Measurements from ENCODE around the gene FBXW7. TPM values are rescaled to one million over a fixed set of nuclear protein-coding genes. Genes with fewer than 3 reads are reported as not detected.
A peak's percentile ranks its signal among the peaks of the same experiment; 100 is the strongest.

FBXW7 gene
- polyA plus RNA-seq, 1 of the 3 experiments (the other 2 are of a cell fraction), result 7.7 TPM

DNA sequence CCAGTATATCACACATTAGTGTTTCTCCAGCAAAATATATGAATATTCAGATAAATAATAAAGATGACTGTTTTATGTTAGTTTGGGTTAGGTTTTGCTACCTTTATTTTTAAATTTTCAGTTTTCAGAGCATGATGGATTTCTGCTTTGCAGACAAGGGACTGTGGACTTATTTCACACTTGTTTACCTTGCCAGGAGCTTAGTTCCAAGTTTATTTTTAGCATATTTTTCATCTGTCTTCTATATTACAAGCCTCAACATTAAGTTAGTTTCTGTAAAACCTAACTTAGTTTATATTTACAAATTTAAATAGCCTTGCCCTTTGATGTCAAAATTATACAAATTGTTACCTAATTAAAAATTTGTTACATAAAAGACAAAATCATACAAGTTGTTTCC lies 163.4 kb downstream of the FBXW7 start:
- no peaks in the 10 kb centered on the region for H3K27me3 ChIP-seq (ENCODE audit: insufficient read depth)
- no peak overlapping the region for H3K27ac ChIP-seq (ENCODE audit: low read depth in 2 of 2, low read length in 1 of 2)
- peaks cover 0 to 3% of the 10 kb centered on the region in 2 experiments for H3K36me3 ChIP-seq (replicated peaks in 1 of 2; ENCODE audit: control insufficient read depth in 1 of 2, insufficient read depth in 2 of 2, low read length in 1 of 2)
- H4K20me1 ChIP-seq (ENCODE audit: insufficient read depth), result no peaks in the 10 kb centered on the region
- ChIA-PET POLR2A (no interaction called here), CTCF (interaction anchor here (1.3 to 1.7 kb wide), 2 partner anchors 46 to 1255 kb away, joined by 3 to 4 read pairs; no protein-coding TSS in a partner anchor)
- H3F3A ChIP-seq (replicated peaks; ENCODE audit: insufficient read depth), result no peaks in the 10 kb centered on the region
- DNase-seq, result no peak
- H3K4me2 ChIP-seq, result no peak overlapping the region
- H2AFZ ChIP-seq (ENCODE audit: low read depth), result no peak overlapping the region
- no peaks in the 10 kb centered on the region for H3K9me2 ChIP-seq
- H3K4me3 ChIP-seq (ENCODE audit: low read depth in 2 of 2, low read length in 1 of 2), result no peak overlapping the region
- TF ChIP-seq FOXM1 (IDR thresholded peaks at IDR 0.05; ENCODE audit: low read depth), result no peak
- no peak for TF ChIP-seq SMC3 (IDR thresholded peaks at IDR 0.05; ENCODE audit: low read depth, low read length)
- no peak for TF ChIP-seq POLR2AphosphoS5 (IDR thresholded peaks at IDR 0.05; ENCODE audit: low read depth, low read length)
- no peak for TF ChIP-seq TAF1 (IDR thresholded peaks at IDR 0.05; ENCODE audit: borderline replicate concordance, low read depth, low read length)
- no peak for TF ChIP-seq RCOR1 (IDR thresholded peaks at IDR 0.05; ENCODE audit: low read length)
- no peak for TF ChIP-seq CHD2 (IDR thresholded peaks at IDR 0.05; ENCODE audit: low read length, partially characterized antibody)
- no peak for TF ChIP-seq TEAD4 (IDR thresholded peaks at IDR 0.05; ENCODE audit: borderline replicate concordance, insufficient read depth)
- TF ChIP-seq RXRA (IDR thresholded peaks at IDR 0.05; ENCODE audit: borderline replicate concordance, low read depth), result no peak
- TF ChIP-seq ELF1 (IDR thresholded peaks at IDR 0.05), result no peak
- TF ChIP-seq, protein P1, sequence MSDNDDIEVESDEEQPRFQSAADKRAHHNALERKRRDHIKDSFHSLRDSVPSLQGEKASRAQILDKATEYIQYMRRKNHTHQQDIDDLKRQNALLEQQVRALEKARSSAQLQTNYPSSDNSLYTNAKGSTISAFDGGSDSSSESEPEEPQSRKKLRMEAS (IDR thresholded peaks at IDR 0.05; ENCODE audit: low read depth), result no peak
- TF ChIP-seq EZH2phosphoT487 (IDR thresholded peaks at IDR 0.05; ENCODE audit: borderline replicate concordance, low read depth), result no peak
- TF ChIP-seq EP300 (IDR thresholded peaks at IDR 0.05; ENCODE audit: borderline replicate concordance in 1 of 2, low read depth in 1 of 2, low read length in 1 of 2), result no peak
- H3K4me1 ChIP-seq (ENCODE audit: control insufficient read depth in 1 of 2, insufficient read depth in 2 of 2, low read depth in 1 of 2, low read length in 1 of 2), result no peaks in the 10 kb centered on the region; a peak in 1 of 4 replicates
- H3K9me3 ChIP-seq, result no peaks in the 10 kb centered on the region
- peaks cover 11% of the 10 kb centered on the region for H3K79me2 ChIP-seq (ENCODE audit: insufficient read depth)
- H3K9ac ChIP-seq, result no peak overlapping the region

DNA sequence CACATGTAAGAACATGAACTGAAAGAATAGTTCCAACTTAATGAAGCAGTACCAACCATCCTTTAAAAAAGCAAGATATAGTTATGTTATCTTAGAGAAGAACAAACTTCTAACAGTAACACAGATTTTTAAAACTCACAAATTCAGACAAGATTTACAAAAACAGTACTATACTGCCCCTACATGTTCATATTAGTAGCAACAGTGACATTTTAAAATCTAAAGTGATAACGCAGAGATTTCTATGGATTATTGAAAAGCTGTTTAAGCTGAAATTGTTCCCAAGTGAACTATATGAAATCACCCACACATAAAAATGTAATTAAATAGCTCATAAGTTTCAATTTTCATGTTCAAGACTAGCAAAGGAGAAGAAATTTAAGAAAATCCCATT lies 166.0 kb downstream of the FBXW7 start:
- peaks cover 0 to 3% of the 10 kb centered on the region in 2 experiments for H3K36me3 ChIP-seq (replicated peaks in 1 of 2; ENCODE audit: control insufficient read depth in 1 of 2, insufficient read depth in 2 of 2, low read length in 1 of 2)
- TF ChIP-seq SIN3A (IDR thresholded peaks at IDR 0.05; ENCODE audit: borderline replicate concordance, low read depth, low read length) (no peak), GABPA (IDR thresholded peaks at IDR 0.05; ENCODE audit: low read depth) (no peak), NRF1 (IDR thresholded peaks at IDR 0.05; ENCODE audit: low read depth, low read length) (no peak), RAD21 (IDR thresholded peaks at IDR 0.05; ENCODE audit: low read length) (peak; percentile 62), MEF2A (IDR thresholded peaks at IDR 0.05; ENCODE audit: borderline replicate concordance, low read depth) (no peak), POLR2AphosphoS5 (IDR thresholded peaks at IDR 0.05; ENCODE audit: low read depth, low read length) (no peak)
- TF ChIP-seq, protein P2, sequence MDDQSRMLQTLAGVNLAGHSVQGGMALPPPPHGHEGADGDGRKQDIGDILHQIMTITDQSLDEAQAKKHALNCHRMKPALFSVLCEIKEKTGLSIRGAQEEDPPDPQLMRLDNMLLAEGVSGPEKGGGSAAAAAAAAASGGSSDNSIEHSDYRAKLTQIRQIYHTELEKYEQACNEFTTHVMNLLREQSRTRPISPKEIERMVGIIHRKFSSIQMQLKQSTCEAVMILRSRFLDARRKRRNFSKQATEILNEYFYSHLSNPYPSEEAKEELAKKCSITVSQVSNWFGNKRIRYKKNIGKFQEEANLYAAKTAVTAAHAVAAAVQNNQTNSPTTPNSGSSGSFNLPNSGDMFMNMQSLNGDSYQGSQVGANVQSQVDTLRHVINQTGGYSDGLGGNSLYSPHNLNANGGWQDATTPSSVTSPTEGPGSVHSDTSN (IDR thresholded peaks at IDR 0.05), result no peak
- TF ChIP-seq, protein P3, sequence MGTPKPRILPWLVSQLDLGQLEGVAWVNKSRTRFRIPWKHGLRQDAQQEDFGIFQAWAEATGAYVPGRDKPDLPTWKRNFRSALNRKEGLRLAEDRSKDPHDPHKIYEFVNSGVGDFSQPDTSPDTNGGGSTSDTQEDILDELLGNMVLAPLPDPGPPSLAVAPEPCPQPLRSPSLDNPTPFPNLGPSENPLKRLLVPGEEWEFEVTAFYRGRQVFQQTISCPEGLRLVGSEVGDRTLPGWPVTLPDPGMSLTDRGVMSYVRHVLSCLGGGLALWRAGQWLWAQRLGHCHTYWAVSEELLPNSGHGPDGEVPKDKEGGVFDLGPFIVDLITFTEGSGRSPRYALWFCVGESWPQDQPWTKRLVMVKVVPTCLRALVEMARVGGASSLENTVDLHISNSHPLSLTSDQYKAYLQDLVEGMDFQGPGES (IDR thresholded peaks at IDR 0.05; ENCODE audit: low read depth, low read length), result no peak
- TF ChIP-seq, protein P4, sequence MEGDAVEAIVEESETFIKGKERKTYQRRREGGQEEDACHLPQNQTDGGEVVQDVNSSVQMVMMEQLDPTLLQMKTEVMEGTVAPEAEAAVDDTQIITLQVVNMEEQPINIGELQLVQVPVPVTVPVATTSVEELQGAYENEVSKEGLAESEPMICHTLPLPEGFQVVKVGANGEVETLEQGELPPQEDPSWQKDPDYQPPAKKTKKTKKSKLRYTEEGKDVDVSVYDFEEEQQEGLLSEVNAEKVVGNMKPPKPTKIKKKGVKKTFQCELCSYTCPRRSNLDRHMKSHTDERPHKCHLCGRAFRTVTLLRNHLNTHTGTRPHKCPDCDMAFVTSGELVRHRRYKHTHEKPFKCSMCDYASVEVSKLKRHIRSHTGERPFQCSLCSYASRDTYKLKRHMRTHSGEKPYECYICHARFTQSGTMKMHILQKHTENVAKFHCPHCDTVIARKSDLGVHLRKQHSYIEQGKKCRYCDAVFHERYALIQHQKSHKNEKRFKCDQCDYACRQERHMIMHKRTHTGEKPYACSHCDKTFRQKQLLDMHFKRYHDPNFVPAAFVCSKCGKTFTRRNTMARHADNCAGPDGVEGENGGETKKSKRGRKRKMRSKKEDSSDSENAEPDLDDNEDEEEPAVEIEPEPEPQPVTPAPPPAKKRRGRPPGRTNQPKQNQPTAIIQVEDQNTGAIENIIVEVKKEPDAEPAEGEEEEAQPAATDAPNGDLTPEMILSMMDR (IDR thresholded peaks at IDR 0.05), result peak; percentile 61
- TF ChIP-seq, protein P1 (IDR thresholded peaks at IDR 0.05; ENCODE audit: low read depth), result no peak
- no peaks in the 10 kb centered on the region for H3K27me3 ChIP-seq (ENCODE audit: insufficient read depth)
- no peak overlapping the region for H3K4me3 ChIP-seq (ENCODE audit: low read depth in 2 of 2, low read length in 1 of 2)
- H3F3A ChIP-seq (replicated peaks; ENCODE audit: insufficient read depth), result no peaks in the 10 kb centered on the region
- 95% methylated on average over 1 of the region's 1 CpG for WGBS (ENCODE audit: low lambda C conversion rate)
- H2AFZ ChIP-seq (ENCODE audit: low read depth), result no peak overlapping the region
- H3K79me2 ChIP-seq (ENCODE audit: insufficient read depth), result peaks cover 15% of the 10 kb centered on the region; the same call in 1 of the 2 replicates
- CTCF ChIA-PET, result interaction anchor here (0.6 to 2.0 kb wide), 14 partner anchors 9 to 1266 kb away, joined by 3 to 10 read pairs (median 3); no protein-coding TSS in a partner anchor
- no peak for DNase-seq
- no peaks in the 10 kb centered on the region for H3K9me2 ChIP-seq
- H3K27ac ChIP-seq (ENCODE audit: low read depth in 2 of 2, low read length in 1 of 2), result no peak overlapping the region
- H3K9me3 ChIP-seq, result no peaks in the 10 kb centered on the region; the same call in 1 of the 2 replicates
- H3K4me2 ChIP-seq, result no peak overlapping the region
- POLR2A ChIA-PET, result no interaction called here
- no peaks in the 10 kb centered on the region for H4K20me1 ChIP-seq (ENCODE audit: insufficient read depth)
- H3K4me1 ChIP-seq (ENCODE audit: control insufficient read depth in 1 of 2, insufficient read depth in 2 of 2, low read depth in 1 of 2, low read length in 1 of 2), result no peaks in the 10 kb centered on the region; a peak in 1 of 4 replicates
- H3K9ac ChIP-seq, result no peak overlapping the region
